ENCODE data around the gene C4orf51.

Gene C4orf51

GRCh38 chr4:145703850-145704497 is 24.0 kb downstream of the C4orf51 start:
- TF ChIP-seq TAF1 (IDR thresholded peaks at IDR 0.05; ENCODE audit: low read depth) (no peak), YY1 (IDR thresholded peaks at IDR 0.05; ENCODE audit: low read depth) (no peak), MAX (IDR thresholded peaks at IDR 0.05) (no peak), NFIC (IDR thresholded peaks at IDR 0.05) (0 out of 2 replicates have a peak, but pooled peaks have one; percentile 16), TCF12 (IDR thresholded peaks at IDR 0.05; ENCODE audit: low read depth) (no peak), TEAD4 (IDR thresholded peaks at IDR 0.05) (peak; percentile 53), USF1 (IDR thresholded peaks at IDR 0.05) (no peak), ZBTB7A (IDR thresholded peaks at IDR 0.05; ENCODE audit: low read depth) (no peak)

- TF ChIP-seq EGR1 (IDR thresholded peaks at IDR 0.05) (no peak), USF1 (IDR thresholded peaks at IDR 0.05) (peak; percentile 68)
These were observed 29.4 kb downstream of the C4orf51 start for GRCh38 chr4:145709336-145709735.

- no peak for TF ChIP-seq RAD21 (IDR thresholded peaks at IDR 0.05; ENCODE audit: low read depth)
- no peak for TF ChIP-seq MAX (IDR thresholded peaks at IDR 0.05)
- TF ChIP-seq NFIC (IDR thresholded peaks at IDR 0.05): no peak
- no peak for TF ChIP-seq TEAD4 (IDR thresholded peaks at IDR 0.05)
- no peak for TF ChIP-seq TAF1 (IDR thresholded peaks at IDR 0.05; ENCODE audit: low read depth)
- TF ChIP-seq FOXM1 (IDR thresholded peaks at IDR 0.05; ENCODE audit: borderline replicate concordance, low read depth): no peak
- no peak for TF ChIP-seq REST (IDR thresholded peaks at IDR 0.05; ENCODE audit: low read depth)
These were observed 29.9 kb downstream of the C4orf51 start for GRCh38 chr4:145709843-145710242.

- no peak for TF ChIP-seq CEBPB (IDR thresholded peaks at IDR 0.05)
- no peak for TF ChIP-seq RAD21 (IDR thresholded peaks at IDR 0.05; ENCODE audit: low read depth)
- TF ChIP-seq CREB1 (IDR thresholded peaks at IDR 0.05; ENCODE audit: low read depth): no peak
- TF ChIP-seq TAF1 (IDR thresholded peaks at IDR 0.05; ENCODE audit: low read depth): no peak
- TF ChIP-seq TEAD4 (IDR thresholded peaks at IDR 0.05): no peak
- no peak for TF ChIP-seq TCF12 (IDR thresholded peaks at IDR 0.05; ENCODE audit: low read depth)
These were observed 36.3 kb downstream of the C4orf51 start for GRCh38 chr4:145716200-145716599.

- TF ChIP-seq ZBTB7A (IDR thresholded peaks at IDR 0.05; ENCODE audit: low read depth) (no peak), CREB1 (IDR thresholded peaks at IDR 0.05; ENCODE audit: low read depth) (no peak), USF1 (IDR thresholded peaks at IDR 0.05) (no peak), YY1 (IDR thresholded peaks at IDR 0.05; ENCODE audit: low read depth) (no peak), TAF1 (IDR thresholded peaks at IDR 0.05; ENCODE audit: low read depth) (no peak), TEAD4 (IDR thresholded peaks at IDR 0.05) (no peak), EGR1 (IDR thresholded peaks at IDR 0.05) (no peak), EP300 (IDR thresholded peaks at IDR 0.05; ENCODE audit: borderline replicate concordance) (no peak), RAD21 (IDR thresholded peaks at IDR 0.05; ENCODE audit: low read depth) (no peak), REST (IDR thresholded peaks at IDR 0.05; ENCODE audit: low read depth) (no peak), NFIC (IDR thresholded peaks at IDR 0.05) (no peak), FOXM1 (IDR thresholded peaks at IDR 0.05; ENCODE audit: borderline replicate concordance, low read depth) (no peak), MAX (IDR thresholded peaks at IDR 0.05) (no peak), TCF12 (IDR thresholded peaks at IDR 0.05; ENCODE audit: low read depth) (no peak)
These were observed 36.8 kb downstream of the C4orf51 start for GRCh38 chr4:145716661-145717200.

Measured in Ishikawa (cell line).